GM19395 (cell line): Measurements from ENCODE around the gene RBL1.
"Not testable (repeated sequence)": the region's sequence is repeated elsewhere in the genome, so short reads cannot be mapped to it uniquely, and the experiment has no call there.

Experiments
- ATAC-seq: cut with Tn5 transposase; IDR thresholded peaks from one replicate; pipeline ENCODE4 v1.9.1; 2021; ENCODE audit warnings: mild to moderate bottlenecking, moderate library complexity; ENCODE audit not compliant: unreplicated experiment

The RBL1 gene

GRCh38 chr20:37095599-37096414 lies at the start of gene RBL1:
Gene RBL1 (minus strand): TSS chr20:37095997. CDS start chr20:37095928, 69 bp downstream.
- ATAC-seq: peak; percentile 84

- no peak for ATAC-seq
Observed at GRCh38 chr20:37144856-37145404, 49.1 kb upstream of the RBL1 start.

- no peak for ATAC-seq
Observed at GRCh38 chr20:37142708-37143107, 46.9 kb upstream of the RBL1 start.

GRCh38 chr20:37137547-37137946 lies 41.8 kb upstream of the RBL1 start:
- no peak for ATAC-seq

GRCh38 chr20:37133952-37134351 lies 38.2 kb upstream of the RBL1 start:
- ATAC-seq: no peak

- ATAC-seq: no peak
Observed at GRCh38 chr20:37131486-37131885, 35.7 kb upstream of the RBL1 start.

- ATAC-seq: no peak
Observed at GRCh38 chr20:37128803-37129202, 33.0 kb upstream of the RBL1 start.

GRCh38 chr20:37126290-37126689 lies 30.5 kb upstream of the RBL1 start:
- ATAC-seq: not testable (repeated sequence)

- no peak for ATAC-seq
Observed at GRCh38 chr20:37123441-37123840, 27.6 kb upstream of the RBL1 start.

- ATAC-seq: no peak
Observed at GRCh38 chr20:37120497-37120896, 24.7 kb upstream of the RBL1 start.

GRCh38 chr20:37119356-37120036 lies 23.7 kb upstream of the RBL1 start:
- no peak for ATAC-seq

- ATAC-seq: no peak
Observed at GRCh38 chr20:37114012-37114411, 18.2 kb upstream of the RBL1 start.

GRCh38 chr20:37111926-37112455 lies 16.2 kb upstream of the RBL1 start:
- no peak for ATAC-seq

- ATAC-seq: no peak
Observed at GRCh38 chr20:37108676-37109075, 12.9 kb upstream of the RBL1 start.

- ATAC-seq: no peak
Observed at GRCh38 chr20:37102571-37102970, 6.8 kb upstream of the RBL1 start.

GRCh38 chr20:37096415-37097041 lies 731 bp upstream of the RBL1 start:
- no peak for ATAC-seq

- peak; percentile 16 for ATAC-seq
Observed at GRCh38 chr20:37095108-37095598, 644 bp downstream of the RBL1 start.

- no peak for ATAC-seq
Observed at GRCh38 chr20:37090407-37090806, 5.4 kb downstream of the RBL1 start.

GRCh38 chr20:37081717-37082289 lies 14.0 kb downstream of the RBL1 start:
- ATAC-seq: no peak

GRCh38 chr20:37077009-37077408 lies 18.8 kb downstream of the RBL1 start:
- no peak for ATAC-seq
